ENCODE results near the gene PSD. TPM values are rescaled to one million over a fixed set of nuclear protein-coding genes. Genes with fewer than 3 reads are reported as not detected.

Gene PSD
- total and polyA plus RNA-seq, 10 of the 15 experiments (the other 5 are each of a cell fraction or from before 2014, with no cell fraction given) = 0.11 to 2.0 (median 0.49) TPM; not detected in 2

DNA sequence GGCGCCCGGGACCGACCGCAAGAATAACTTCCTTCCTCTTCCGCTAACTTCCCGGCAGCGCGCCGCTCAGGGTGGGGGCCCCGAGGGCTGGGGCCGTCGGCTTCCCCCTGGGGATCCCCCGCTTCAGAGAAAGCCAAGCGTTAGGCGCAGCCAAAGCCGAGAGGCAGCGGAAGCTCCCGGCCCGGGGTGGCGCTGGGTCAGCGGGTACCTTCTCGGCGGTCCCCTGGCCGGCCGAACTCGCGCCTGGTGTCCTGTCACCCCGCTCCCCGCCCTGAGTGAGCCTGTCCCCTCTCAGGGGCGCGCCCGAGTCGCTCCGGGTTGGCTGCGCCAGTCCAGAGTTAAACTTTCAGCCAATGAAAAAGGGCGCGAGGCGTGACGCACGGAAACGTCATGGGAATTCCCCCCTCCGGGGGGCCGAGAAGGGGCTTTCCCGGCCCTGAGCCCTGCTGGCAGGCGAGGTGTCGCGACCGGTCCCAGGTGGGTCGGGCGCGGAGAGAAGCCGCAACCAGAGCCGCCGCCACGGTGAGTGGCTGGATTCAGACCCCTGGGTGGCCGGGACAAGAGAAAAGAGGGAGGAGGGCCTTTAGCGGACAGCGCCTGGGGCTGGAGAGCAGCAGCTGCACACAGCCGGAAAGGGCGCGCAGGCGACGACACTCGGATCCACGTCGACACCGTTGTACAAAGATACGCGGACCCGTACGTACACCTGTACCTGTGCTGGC, 24.3 kb downstream of the PSD start:
- ATAC-seq (peak; percentile 87), DNase-seq (ENCODE audit: low read depth, low spot score) (peak; percentile 89), FAIRE-seq (peak; percentile 75)
- Histone ChIP-seq H3K4me2 (ENCODE audit: control insufficient read depth, insufficient read depth) (peak overlapping the region; percentile 64), H4K20me1 (ENCODE audit: control insufficient read depth, insufficient read depth) (no peaks in the 10 kb centered on the region), H2AFZ (ENCODE audit: control insufficient read depth, low read depth, low read length) (peak overlapping the region; percentile 61), H3K9ac (ENCODE audit: control insufficient read depth, insufficient read depth, low read length) (peak overlapping the region; percentile 99), H3K4me1 (ENCODE audit: control insufficient read depth, insufficient read depth, low read length) (peaks cover 17% of the 10 kb centered on the region), H3K4me3 (peak overlapping the region; percentile 100), H3K27me3 (replicated peaks in 1 of 2; ENCODE audit: control insufficient read depth in 2 of 2, insufficient read depth in 2 of 2, low read length in 1 of 2) (no peaks in the 10 kb centered on the region), H3K27ac (ENCODE audit: control insufficient read depth, insufficient read depth) (peak overlapping the region; percentile 93), H3K9me3 (replicated peaks; ENCODE audit: control insufficient read depth, insufficient read depth, low read length) (no peaks in the 10 kb centered on the region; the same call in 2 of the 3 replicates), H3K36me3 (ENCODE audit: control insufficient read depth in 2 of 2, insufficient read depth in 2 of 2, low read length in 1 of 2) (peaks cover 9 to 15% of the 10 kb centered on the region in 2 experiments), H3K79me2 (ENCODE audit: control insufficient read depth, insufficient read depth, low read length) (peaks cover 47% of the 10 kb centered on the region)
- ChIA-PET POLR2A (interaction anchor here (0.5 to 6.1 kb wide), 17 partner anchors 10 to 845 kb away, joined by 3 to 44 read pairs (median 4); partner anchors contain the start of genes ACTR1A, C10orf95, CUEDC2 and FBXL15), SMC1A (ENCODE audit: uncharacterized antibody, unreplicated experiment) (interaction anchor here (0.6 to 3.8 kb wide), 12 partner anchors 9 to 223 kb away, joined by 3 to 23 read pairs (median 4); partner anchors contain the start of gene FBXL15), RAD21 (ENCODE audit: unreplicated experiment) (interaction anchor here (0.6 to 3.1 kb wide), 14 partner anchors 9 to 189 kb away, joined by 3 to 21 read pairs (median 6); partner anchors contain the start of genes ACTR1A, C10orf95, CUEDC2 and FBXL15), CTCF (interaction anchor here (0.7 to 9.1 kb wide), 21 partner anchors 10 to 377 kb away, joined by 3 to 90 read pairs (median 4); partner anchors contain the start of genes ACTR1A, C10orf95, ELOVL3 and FBXL15)
- in situ Hi-C loops (cut with MboI) = no loop called here
- WGBS (ENCODE audit: insufficient coverage, insufficient replicate concordance, low lambda C conversion rate, missing lambda C conversion rate) = under 1% methylated on average over 60 of the region's 71 CpGs
- BruUV-seq (replicated peaks) = no TSS peak
- intact Hi-C loops (cut with micrococcal nuclease; ENCODE audit: unreplicated experiment) = loop anchor here (1.0 to 10.0 kb wide), 6 partner anchors 27 to 251 kb away; partner anchors contain the start of genes SUFU and TRIM8
- TF ChIP-seq, protein P1, sequence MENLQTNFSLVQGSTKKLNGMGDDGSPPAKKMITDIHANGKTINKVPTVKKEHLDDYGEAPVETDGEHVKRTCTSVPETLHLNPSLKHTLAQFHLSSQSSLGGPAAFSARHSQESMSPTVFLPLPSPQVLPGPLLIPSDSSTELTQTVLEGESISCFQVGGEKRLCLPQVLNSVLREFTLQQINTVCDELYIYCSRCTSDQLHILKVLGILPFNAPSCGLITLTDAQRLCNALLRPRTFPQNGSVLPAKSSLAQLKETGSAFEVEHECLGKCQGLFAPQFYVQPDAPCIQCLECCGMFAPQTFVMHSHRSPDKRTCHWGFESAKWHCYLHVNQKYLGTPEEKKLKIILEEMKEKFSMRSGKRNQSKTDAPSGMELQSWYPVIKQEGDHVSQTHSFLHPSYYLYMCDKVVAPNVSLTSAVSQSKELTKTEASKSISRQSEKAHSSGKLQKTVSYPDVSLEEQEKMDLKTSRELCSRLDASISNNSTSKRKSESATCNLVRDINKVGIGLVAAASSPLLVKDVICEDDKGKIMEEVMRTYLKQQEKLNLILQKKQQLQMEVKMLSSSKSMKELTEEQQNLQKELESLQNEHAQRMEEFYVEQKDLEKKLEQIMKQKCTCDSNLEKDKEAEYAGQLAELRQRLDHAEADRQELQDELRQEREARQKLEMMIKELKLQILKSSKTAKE (IDR thresholded peaks at IDR 0.05; ENCODE audit: low read depth, poor library complexity, severe bottlenecking) = peak; percentile 31
- TF ChIP-seq STAT3 (IDR thresholded peaks at IDR 0.05; ENCODE audit: low read depth, low read length) (no peak), ZNF217 (IDR thresholded peaks at IDR 0.05) (no peak), SREBF1 (IDR thresholded peaks at IDR 0.05; ENCODE audit: low read length) (no peak), FOXK2 (IDR thresholded peaks at IDR 0.05) (peak; percentile 57), NFYB (IDR thresholded peaks at IDR 0.05; ENCODE audit: insufficient read depth, low read depth, low read length) (peak; percentile 84), SREBF2 (IDR thresholded peaks at IDR 0.05; ENCODE audit: low read length) (no peak), RFX5 (IDR thresholded peaks at IDR 0.05; ENCODE audit: low read depth, low read length) (peak; percentile 84), ZNF622 (IDR thresholded peaks at IDR 0.05) (no peak), SP1 (IDR thresholded peaks at IDR 0.05; ENCODE audit: low read depth, low read length) (peak; percentile 70), CHD2 (IDR thresholded peaks at IDR 0.05; ENCODE audit: borderline replicate concordance, low read depth, low read length) (peak; percentile 72), ZZZ3 (IDR thresholded peaks at IDR 0.05; ENCODE audit: control insufficient read depth, insufficient read length, low read depth) (no peak), SMAD5 (IDR thresholded peaks at IDR 0.05; ENCODE audit: low read depth) (peak; percentile 58), RCOR1 (conservative IDR thresholded peaks at IDR 0.05; ENCODE audit: low read depth, low read length) (no peak), TCF12 (IDR thresholded peaks at IDR 0.05; ENCODE audit: low read depth, low read length) (peak; percentile 83), SPI1 (IDR thresholded peaks at IDR 0.05; ENCODE audit: borderline replicate concordance, insufficient read depth, low read depth, low read length) (peak; percentile 69), SUPT20H (IDR thresholded peaks at IDR 0.05; ENCODE audit: borderline replicate concordance, control insufficient read depth, low read depth, low read length) (no peak)
- TF ChIP-seq, protein P2, sequence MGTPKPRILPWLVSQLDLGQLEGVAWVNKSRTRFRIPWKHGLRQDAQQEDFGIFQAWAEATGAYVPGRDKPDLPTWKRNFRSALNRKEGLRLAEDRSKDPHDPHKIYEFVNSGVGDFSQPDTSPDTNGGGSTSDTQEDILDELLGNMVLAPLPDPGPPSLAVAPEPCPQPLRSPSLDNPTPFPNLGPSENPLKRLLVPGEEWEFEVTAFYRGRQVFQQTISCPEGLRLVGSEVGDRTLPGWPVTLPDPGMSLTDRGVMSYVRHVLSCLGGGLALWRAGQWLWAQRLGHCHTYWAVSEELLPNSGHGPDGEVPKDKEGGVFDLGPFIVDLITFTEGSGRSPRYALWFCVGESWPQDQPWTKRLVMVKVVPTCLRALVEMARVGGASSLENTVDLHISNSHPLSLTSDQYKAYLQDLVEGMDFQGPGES (IDR thresholded peaks at IDR 0.05) = peak; percentile 49; the same call in 1 of the 2 replicates
- TF ChIP-seq, protein P3, sequence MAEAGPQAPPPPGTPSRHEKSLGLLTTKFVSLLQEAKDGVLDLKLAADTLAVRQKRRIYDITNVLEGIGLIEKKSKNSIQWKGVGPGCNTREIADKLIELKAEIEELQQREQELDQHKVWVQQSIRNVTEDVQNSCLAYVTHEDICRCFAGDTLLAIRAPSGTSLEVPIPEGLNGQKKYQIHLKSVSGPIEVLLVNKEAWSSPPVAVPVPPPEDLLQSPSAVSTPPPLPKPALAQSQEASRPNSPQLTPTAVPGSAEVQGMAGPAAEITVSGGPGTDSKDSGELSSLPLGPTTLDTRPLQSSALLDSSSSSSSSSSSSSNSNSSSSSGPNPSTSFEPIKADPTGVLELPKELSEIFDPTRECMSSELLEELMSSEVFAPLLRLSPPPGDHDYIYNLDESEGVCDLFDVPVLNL (IDR thresholded peaks at IDR 0.05; ENCODE audit: low read depth, low read length) = no peak

Data from GM12878 (cell line).